ENCODE measurements around the gene PCDHGA8.

PCDHGA8 gene

DNA sequence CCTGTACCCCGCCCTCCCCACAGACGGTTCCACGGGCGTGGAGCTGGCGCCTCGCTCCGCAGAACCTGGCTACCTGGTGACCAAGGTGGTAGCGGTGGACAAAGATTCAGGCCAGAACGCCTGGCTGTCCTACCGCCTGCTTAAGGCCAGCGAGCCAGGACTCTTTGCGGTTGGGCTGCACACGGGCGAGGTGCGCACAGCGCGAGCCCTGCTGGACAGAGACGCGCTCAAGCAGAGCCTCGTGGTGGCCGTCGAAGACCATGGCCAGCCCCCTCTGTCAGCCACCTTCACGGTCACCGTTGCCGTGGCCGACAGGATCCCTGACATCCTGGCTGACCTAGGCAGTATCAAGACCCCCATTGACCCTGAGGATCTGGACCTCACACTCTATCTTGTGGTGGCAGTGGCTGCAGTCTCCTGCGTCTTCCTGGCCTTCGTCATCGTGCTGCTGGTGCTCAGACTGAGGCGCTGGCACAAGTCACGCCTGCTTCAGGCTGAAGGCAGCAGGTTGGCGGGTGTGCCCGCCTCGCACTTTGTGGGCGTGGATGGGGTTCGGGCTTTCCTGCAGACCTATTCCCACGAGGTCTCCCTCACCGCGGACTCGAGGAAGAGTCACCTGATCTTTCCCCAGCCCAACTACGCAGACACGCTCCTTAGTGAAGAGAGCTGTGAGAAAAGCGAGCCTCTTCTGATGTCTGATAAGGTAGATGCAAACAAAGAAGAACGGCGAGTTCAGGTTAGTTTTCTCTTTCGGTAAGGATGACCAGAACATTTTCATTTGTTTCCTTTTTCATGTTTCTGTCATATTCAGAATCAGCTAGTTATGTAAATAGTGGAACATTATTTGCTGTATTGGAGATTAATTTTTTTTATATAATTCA lies 26.2 kb upstream of the PCDHGA8 start:
- Histone ChIP-seq H4K20me1 (ENCODE audit: insufficient read depth, low read length) (no peaks in the 10 kb centered on the region), H3K27me3 (ENCODE audit: insufficient read depth, low read length, poor library complexity) (peaks cover 4% of the 10 kb centered on the region), H3K4me3 (ENCODE audit: low read depth in 1 of 2, low read length in 2 of 2) (no peak overlapping the region), H3K9ac (ENCODE audit: low read depth, low read length) (no peak overlapping the region), H3K36me3 (ENCODE audit: insufficient read depth, low read length) (no peaks in the 10 kb centered on the region), H3K4me1 (ENCODE audit: insufficient read depth, low read length) (no peaks in the 10 kb centered on the region), H3K9me3 (ENCODE audit: insufficient read depth, low read length, severe bottlenecking) (no peaks in the 10 kb centered on the region), H3K27ac (ENCODE audit: low read length) (no peak overlapping the region), H3K4me2 (ENCODE audit: insufficient read depth, low read length) (no peak overlapping the region), H2AFZ (ENCODE audit: low read depth, low read length) (no peak overlapping the region), H3K79me2 (ENCODE audit: insufficient read depth, low read length) (no peaks in the 10 kb centered on the region)
- DNase-seq (no peak), ATAC-seq (ENCODE audit: insufficient read depth, low read depth) (no peak)
- TF ChIP-seq, protein P1, sequence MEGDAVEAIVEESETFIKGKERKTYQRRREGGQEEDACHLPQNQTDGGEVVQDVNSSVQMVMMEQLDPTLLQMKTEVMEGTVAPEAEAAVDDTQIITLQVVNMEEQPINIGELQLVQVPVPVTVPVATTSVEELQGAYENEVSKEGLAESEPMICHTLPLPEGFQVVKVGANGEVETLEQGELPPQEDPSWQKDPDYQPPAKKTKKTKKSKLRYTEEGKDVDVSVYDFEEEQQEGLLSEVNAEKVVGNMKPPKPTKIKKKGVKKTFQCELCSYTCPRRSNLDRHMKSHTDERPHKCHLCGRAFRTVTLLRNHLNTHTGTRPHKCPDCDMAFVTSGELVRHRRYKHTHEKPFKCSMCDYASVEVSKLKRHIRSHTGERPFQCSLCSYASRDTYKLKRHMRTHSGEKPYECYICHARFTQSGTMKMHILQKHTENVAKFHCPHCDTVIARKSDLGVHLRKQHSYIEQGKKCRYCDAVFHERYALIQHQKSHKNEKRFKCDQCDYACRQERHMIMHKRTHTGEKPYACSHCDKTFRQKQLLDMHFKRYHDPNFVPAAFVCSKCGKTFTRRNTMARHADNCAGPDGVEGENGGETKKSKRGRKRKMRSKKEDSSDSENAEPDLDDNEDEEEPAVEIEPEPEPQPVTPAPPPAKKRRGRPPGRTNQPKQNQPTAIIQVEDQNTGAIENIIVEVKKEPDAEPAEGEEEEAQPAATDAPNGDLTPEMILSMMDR (IDR thresholded peaks at IDR 0.05; ENCODE audit: borderline replicate concordance, extremely low read depth, low read length, poor library complexity, severe bottlenecking) = no peak
- TF ChIP-seq EZH2 (IDR thresholded peaks at IDR 0.05; ENCODE audit: borderline replicate concordance, low read depth, low read length, severe bottlenecking) = no peak

DNA sequence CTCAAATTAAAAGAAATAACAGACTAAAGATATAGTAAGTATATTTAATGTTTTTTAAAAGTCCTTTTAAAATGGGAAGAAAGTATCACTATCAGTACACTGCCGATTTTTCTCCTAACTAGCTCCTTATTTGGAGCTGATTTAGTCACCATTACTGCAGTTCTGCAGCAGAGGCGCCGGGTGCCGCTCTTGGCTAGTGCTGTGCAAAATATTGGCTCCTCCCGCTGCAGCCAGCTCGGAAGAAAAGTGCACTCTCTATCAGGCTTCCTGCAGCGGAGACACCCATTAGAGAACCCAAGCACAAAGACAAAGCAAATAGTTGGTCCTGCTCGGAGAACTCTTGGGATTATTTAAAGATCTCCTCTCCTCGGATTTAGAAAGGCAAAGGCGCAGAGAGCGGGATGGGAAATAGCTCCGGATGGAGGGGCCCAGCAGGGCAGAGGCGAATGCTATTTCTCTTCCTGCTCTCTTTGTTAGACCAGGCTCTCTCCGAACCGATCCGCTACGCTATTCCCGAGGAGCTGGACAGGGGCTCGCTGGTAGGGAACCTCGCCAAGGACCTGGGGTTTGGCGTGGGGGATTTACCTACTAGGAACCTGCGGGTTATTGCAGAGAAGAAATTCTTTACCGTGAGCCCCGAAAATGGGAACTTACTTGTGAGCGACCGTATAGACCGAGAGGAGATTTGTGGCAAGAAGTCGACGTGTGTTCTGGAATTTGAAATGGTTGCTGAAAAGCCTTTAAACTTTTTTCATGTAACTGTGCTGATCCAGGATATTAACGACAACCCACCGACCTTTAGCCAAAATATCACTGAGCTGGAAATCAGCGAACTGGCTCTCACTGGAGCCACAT lies 22.2 kb upstream of the PCDHGA8 start, which contains the start of gene PCDHGB3:
Gene PCDHGB3 (plus strand): TSS at position 249 of the 855 bp plus-strand sequence. CDS start 153 bp downstream, at position 402.
- H3K4me2 ChIP-seq (ENCODE audit: insufficient read depth, low read length) = no peak within 1 kb of the TSS
- H3K4me1 ChIP-seq (ENCODE audit: insufficient read depth, low read length) = no peaks in the 10 kb centered on the region
- H3K4me3 ChIP-seq (ENCODE audit: low read depth in 1 of 2, low read length in 2 of 2) = no peak within 1 kb of the TSS

DNA sequence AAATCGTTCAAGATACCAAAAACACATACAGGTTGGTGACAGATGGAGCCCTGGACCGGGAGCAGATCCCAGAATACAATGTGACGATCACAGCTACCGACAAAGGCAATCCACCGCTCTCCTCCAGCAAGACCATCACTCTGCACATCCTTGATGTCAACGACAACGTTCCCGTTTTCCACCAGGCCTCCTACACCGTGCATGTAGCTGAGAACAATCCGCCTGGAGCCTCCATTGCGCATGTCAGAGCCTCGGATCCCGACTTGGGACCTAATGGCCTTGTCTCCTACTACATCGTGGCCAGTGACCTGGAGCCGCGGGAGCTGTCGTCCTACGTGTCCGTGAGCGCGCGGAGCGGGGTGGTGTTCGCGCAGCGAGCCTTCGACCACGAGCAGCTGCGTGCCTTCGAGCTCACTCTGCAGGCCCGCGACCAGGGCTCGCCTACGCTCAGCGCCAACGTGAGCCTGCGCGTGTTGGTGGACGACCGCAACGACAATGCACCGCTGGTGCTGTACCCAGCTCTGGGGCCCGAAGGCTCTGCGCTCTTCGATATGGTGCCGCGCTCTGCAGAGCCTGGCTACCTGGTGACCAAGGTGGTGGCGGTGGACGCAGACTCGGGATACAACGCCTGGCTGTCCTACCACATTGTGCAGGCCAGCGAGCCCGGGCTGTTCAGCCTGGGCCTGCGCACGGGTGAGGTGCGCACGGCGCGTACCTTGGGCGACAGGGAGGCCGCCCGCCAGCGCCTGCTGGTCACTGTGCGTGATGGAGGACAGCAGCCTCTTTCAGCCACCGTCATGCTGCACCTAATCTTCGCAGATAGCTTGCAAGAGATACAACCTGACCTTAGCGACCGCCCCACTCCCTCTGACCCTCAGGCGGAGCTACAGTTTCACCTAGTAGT lies 20.6 kb upstream of the PCDHGA8 start:
- Histone ChIP-seq H3K27me3 (ENCODE audit: insufficient read depth, low read length, poor library complexity) (peaks cover 4% of the 10 kb centered on the region), H3K79me2 (ENCODE audit: insufficient read depth, low read length) (no peaks in the 10 kb centered on the region), H3K4me1 (ENCODE audit: insufficient read depth, low read length) (no peaks in the 10 kb centered on the region), H2AFZ (ENCODE audit: low read depth, low read length) (no peak overlapping the region), H3K4me2 (ENCODE audit: insufficient read depth, low read length) (no peak overlapping the region), H3K9ac (ENCODE audit: low read depth, low read length) (no peak overlapping the region), H4K20me1 (ENCODE audit: insufficient read depth, low read length) (no peaks in the 10 kb centered on the region), H3K27ac (ENCODE audit: low read length) (no peak overlapping the region), H3K9me3 (ENCODE audit: insufficient read depth, low read length, severe bottlenecking) (no peaks in the 10 kb centered on the region), H3K4me3 (ENCODE audit: low read depth in 1 of 2, low read length in 2 of 2) (no peak overlapping the region), H3K36me3 (ENCODE audit: insufficient read depth, low read length) (no peaks in the 10 kb centered on the region)
- DNase-seq (no peak), ATAC-seq (ENCODE audit: insufficient read depth, low read depth) (no peak)
- TF ChIP-seq, protein P1 (IDR thresholded peaks at IDR 0.05; ENCODE audit: borderline replicate concordance, extremely low read depth, low read length, poor library complexity, severe bottlenecking) = no peak
- no peak for TF ChIP-seq EZH2 (IDR thresholded peaks at IDR 0.05; ENCODE audit: borderline replicate concordance, low read depth, low read length, severe bottlenecking)

More for the DNA sequence above, 22.2 kb upstream of the PCDHGA8 start, which contains the start of gene PCDHGB3:
- Histone ChIP-seq H2AFZ (ENCODE audit: low read depth, low read length) (no peak within 1 kb of the TSS), H3K79me2 (ENCODE audit: insufficient read depth, low read length) (no peaks in the 10 kb centered on the region), H3K27me3 (ENCODE audit: insufficient read depth, low read length, poor library complexity) (peaks cover 4% of the 10 kb centered on the region), H3K9me3 (ENCODE audit: insufficient read depth, low read length, severe bottlenecking) (no peaks in the 10 kb centered on the region), H3K27ac (ENCODE audit: low read length) (no peak within 1 kb of the TSS), H4K20me1 (ENCODE audit: insufficient read depth, low read length) (no peaks in the 10 kb centered on the region), H3K9ac (ENCODE audit: low read depth, low read length) (no peak within 1 kb of the TSS), H3K36me3 (ENCODE audit: insufficient read depth, low read length) (no peaks in the 10 kb centered on the region)
- TF ChIP-seq EZH2 (IDR thresholded peaks at IDR 0.05; ENCODE audit: borderline replicate concordance, low read depth, low read length, severe bottlenecking) = no peak
- TF ChIP-seq, protein P1 (IDR thresholded peaks at IDR 0.05; ENCODE audit: borderline replicate concordance, extremely low read depth, low read length, poor library complexity, severe bottlenecking) = no peak
- no peak for ATAC-seq (ENCODE audit: insufficient read depth, low read depth)
- no peak for DNase-seq

Measured in DND-41 (cell line).